Muscle layer of duodenum (tissue), 2 donors: Measurements from ENCODE around the gene TIGD4.

Experiments used
- H3K27ac ChIP-seq: one replicate; pipeline ENCODE4 v1.7.0; 2013; ENCODE audit warnings: mild to moderate bottlenecking, low read length
- H3K27me3 ChIP-seq: one replicate; pipeline ENCODE4 v1.7.0; 2013; ENCODE audit warnings: low read depth, mild to moderate bottlenecking, control low read depth, low read length
- H3K36me3 ChIP-seq, 2 donors: one replicate each; pipeline ENCODE4 v1.7.0; 2013; ENCODE audit warnings: low read length in 2 of 2, control low read depth in 1 of 2, mild to moderate bottlenecking in 1 of 2; ENCODE audit not compliant: insufficient read depth in 2 of 2, control insufficient read depth in 1 of 2
- H3K4me1 ChIP-seq, 2 donors: one replicate each; pipeline ENCODE4 v1.7.0; 2013; ENCODE audit warnings: low read length in 2 of 2, mild to moderate bottlenecking in 2 of 2, control low read depth in 1 of 2, moderate library complexity in 1 of 2; ENCODE audit not compliant: insufficient read depth in 2 of 2, control insufficient read depth in 1 of 2
- H3K4me3 ChIP-seq, 2 donors: one replicate each; pipeline ENCODE4 v1.7.0; 2013; ENCODE audit warnings: low read length in 2 of 2, low read depth in 1 of 2, mild to moderate bottlenecking in 1 of 2
- H3K9me3 ChIP-seq, 2 donors: one replicate each; pipeline ENCODE4 v1.7.0; 2013; ENCODE audit warnings: low read length in 2 of 2, control low read depth in 1 of 2, mild to moderate bottlenecking in 1 of 2; ENCODE audit not compliant: control insufficient read depth in 1 of 2
- donor health status: healthy.

TIGD4 gene

DNA sequence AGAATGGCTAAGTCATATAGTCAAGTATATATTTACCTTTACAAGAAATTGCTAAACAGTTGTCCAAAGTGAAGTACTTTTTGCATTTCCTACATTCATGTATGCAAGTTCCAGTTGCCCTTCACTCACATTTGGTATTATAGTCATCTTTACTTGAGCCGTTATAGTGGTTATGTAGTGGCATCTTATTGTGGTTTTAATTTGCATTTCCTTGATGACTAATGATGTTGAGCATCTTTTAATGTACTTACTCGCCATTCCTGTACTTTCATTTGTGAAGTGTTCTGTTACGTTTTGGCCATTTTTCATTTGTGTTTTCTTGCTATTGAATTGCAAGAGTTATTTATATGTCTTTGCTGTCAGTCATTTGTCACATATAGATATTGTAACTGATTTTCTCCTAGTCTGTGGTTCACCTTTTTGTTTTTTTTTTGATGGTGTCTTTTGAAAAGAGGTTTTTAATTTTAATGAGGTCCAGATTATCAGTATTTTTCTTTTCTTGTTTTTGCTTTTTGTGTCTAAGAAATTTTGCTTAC, 27.8 kb upstream of the TIGD4 start:
- no peak overlapping the region for H3K27ac ChIP-seq
- H3K36me3 ChIP-seq = peaks cover 0 to 2% of the 10 kb centered on the region in 2 donors

DNA sequence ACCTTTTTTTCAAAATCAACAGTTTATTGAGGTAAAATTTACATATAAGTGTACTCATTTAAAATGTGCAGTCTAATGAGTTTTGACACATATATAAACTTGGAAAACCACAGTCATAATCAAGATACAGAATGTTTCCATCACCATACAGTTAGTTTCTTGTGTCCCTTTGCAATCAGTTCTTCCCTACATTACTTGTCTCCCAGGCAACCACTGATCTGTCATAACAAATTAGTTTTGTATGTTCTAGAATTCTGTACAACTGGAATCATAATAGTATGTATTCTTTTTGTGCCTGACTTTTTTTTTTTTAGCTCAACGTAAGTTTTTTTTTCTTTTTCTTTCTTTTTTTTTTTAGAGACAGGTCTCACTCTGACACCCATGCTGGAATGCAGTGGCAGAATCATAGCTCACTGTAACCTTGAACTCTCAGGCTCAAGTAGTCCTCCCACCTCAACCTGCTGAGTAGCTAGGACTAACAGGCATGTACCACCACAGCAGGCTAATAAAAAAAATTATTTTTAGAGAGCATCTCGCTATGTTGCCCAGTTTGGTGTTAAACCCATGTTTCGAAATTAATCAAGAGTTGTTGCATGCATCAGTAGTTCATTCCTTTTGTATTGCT, 27.1 kb upstream of the TIGD4 start:
- H3K36me3 ChIP-seq = peaks cover 0 to 2% of the 10 kb centered on the region in 2 donors
- H3K9me3 ChIP-seq = no peaks in the 10 kb centered on the region
- peaks cover 0 to 8% of the 10 kb centered on the region in 2 donors for H3K4me1 ChIP-seq
- H3K4me3 ChIP-seq = no peak overlapping the region
- no peaks in the 10 kb centered on the region for H3K27me3 ChIP-seq
- H3K27ac ChIP-seq = no peak overlapping the region

More for the DNA sequence above, 27.8 kb upstream of the TIGD4 start:
- H3K9me3 ChIP-seq = no peaks in the 10 kb centered on the region
- peaks cover 0 to 8% of the 10 kb centered on the region in 2 donors for H3K4me1 ChIP-seq
- H3K4me3 ChIP-seq = no peak overlapping the region
- no peaks in the 10 kb centered on the region for H3K27me3 ChIP-seq

DNA sequence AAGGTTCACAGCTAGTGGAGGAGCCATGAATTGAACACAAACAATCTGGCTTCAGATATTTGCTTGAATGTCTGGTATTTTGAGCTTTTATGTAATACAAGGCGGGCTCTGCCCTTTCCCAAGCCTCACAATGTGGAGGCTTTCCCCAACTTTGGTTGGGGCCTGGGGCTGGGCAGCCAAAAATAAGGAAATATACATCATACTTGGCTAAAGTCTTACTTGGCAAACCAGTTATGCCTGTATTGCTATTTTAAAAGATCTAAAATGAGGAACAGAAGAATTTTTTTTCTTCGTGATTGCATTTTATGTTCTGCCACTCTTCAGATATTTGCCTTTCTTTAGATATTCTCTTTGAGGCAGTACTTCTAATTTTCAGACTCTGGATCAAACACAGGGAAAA, 26.3 kb upstream of the TIGD4 start:
- Histone ChIP-seq H3K27ac (no peak overlapping the region), H3K4me1 (peaks cover 0 to 8% of the 10 kb centered on the region in 2 donors), H3K27me3 (no peaks in the 10 kb centered on the region), H3K9me3 (no peaks in the 10 kb centered on the region), H3K4me3 (no peak overlapping the region), H3K36me3 (peaks cover 0 to 2% of the 10 kb centered on the region in 2 donors)

- Histone ChIP-seq H3K36me3 (peaks cover 0 to 2% of the 10 kb centered on the region in 2 donors), H3K27me3 (no peaks in the 10 kb centered on the region), H3K4me3 (no peak overlapping the region), H3K4me1 (peaks cover 0 to 8% of the 10 kb centered on the region in 2 donors), H3K27ac (no peak overlapping the region), H3K9me3 (no peaks in the 10 kb centered on the region)
Observed at GRCh38 chr4:152805071-152805650, 25.6 kb upstream of the TIGD4 start.

GRCh38 chr4:152803541-152803940, 24.0 kb upstream of the TIGD4 start:
- no peaks in the 10 kb centered on the region for H3K9me3 ChIP-seq
- H3K36me3 ChIP-seq = peaks cover 0 to 2% of the 10 kb centered on the region in 2 donors
- H3K27me3 ChIP-seq = no peaks in the 10 kb centered on the region
- no peak overlapping the region for H3K4me3 ChIP-seq
- peaks cover 0 to 8% of the 10 kb centered on the region in 2 donors for H3K4me1 ChIP-seq
- H3K27ac ChIP-seq = no peak overlapping the region

DNA sequence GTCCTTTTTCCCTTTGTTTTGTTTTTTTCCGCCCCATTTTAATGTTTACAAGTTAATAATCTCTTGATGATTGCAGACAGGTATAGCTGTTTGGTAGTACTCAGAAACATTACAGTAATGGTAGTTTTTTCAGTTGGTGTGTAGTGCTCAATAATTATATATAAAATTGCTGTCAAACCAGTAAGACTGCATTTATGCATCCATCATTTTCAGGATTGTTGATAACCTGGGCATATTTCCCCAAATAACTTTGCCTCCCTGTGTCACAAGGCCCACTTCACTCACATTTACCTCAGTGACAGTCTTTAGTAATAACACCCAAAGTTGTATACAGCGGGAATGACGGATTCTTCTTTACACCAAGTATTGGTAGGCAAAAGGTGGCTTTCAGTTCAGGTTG, 16.4 kb upstream of the TIGD4 start:
- H3K9me3 ChIP-seq = no peaks in the 10 kb centered on the region
- no peak overlapping the region for H3K27ac ChIP-seq
- no peak overlapping the region for H3K4me3 ChIP-seq
- H3K36me3 ChIP-seq = no peaks in the 10 kb centered on the region
- H3K4me1 ChIP-seq = peaks cover 0 to 8% of the 10 kb centered on the region in 2 donors
- no peaks in the 10 kb centered on the region for H3K27me3 ChIP-seq

- Histone ChIP-seq H3K9me3 (no peaks in the 10 kb centered on the region), H3K4me1 (peaks cover 0 to 23% of the 10 kb centered on the region in 2 donors), H3K4me3 (no peak overlapping the region), H3K36me3 (no peaks in the 10 kb centered on the region), H3K27me3 (no peaks in the 10 kb centered on the region), H3K27ac (no peak overlapping the region)
Observed at GRCh38 chr4:152786627-152787026, 7.1 kb upstream of the TIGD4 start.

DNA sequence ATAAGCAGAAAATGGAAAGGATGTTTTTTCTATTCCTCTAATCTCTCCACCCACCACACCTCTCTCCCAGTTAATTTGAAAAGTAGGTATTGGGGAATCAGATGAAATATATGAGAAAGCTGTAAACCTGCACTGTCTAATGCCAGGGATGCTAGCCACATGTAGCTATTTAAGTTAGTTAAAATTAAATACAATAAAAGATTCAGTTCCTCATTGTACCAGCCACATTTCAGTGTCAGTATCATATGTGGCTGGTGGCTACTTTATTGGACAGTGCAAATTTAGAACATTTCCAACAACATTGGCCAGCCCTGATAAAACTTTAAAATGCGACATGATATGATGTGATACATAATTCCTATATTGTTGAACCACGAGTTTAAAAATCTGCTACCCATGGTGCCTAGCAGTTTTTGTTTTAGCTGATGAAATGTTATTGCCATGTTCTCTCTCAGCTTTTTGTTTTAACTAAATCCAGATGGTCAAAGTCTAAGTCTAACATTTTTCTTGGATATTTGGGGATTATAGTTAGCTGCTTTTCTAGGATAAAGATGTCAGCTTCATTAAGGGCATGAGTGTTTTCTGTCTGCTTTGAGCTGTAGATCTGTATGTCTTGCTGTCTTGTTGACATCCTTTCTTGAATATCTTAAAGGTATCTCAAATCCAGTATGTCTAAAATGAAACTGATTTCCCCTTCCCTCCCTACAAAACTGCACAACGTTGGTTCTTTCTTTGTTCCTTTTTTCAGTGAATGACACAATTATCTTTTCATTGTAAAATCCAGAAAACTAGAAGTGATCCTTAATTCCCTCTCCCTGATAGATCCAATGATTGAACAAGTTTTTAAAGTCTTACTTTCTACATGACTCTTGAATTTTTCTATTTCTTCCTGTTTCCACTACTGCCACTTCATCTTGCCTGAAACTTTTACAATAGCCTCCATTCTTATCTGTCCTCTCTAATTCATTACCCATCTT, 6.4 kb upstream of the TIGD4 start:
- Histone ChIP-seq H3K36me3 (no peaks in the 10 kb centered on the region), H3K4me1 (peaks cover 0 to 30% of the 10 kb centered on the region in 2 donors), H3K27me3 (no peaks in the 10 kb centered on the region), H3K9me3 (no peaks in the 10 kb centered on the region), H3K4me3 (no peak overlapping the region), H3K27ac (peak overlapping the region; percentile 11)

GRCh38 chr4:152784490-152785350, 5.2 kb upstream of the TIGD4 start:
- H3K27ac ChIP-seq = no peak overlapping the region

GRCh38 chr4:152780267-152780778, 793 bp upstream of the TIGD4 start:
- Histone ChIP-seq H3K9me3 (no peaks in the 10 kb centered on the region), H3K27ac (peak overlapping the region; percentile 91), H3K4me1 (peaks cover 0 to 31% of the 10 kb centered on the region in 2 donors), H3K4me3 (peak overlapping the region; percentile 88), H3K27me3 (no peaks in the 10 kb centered on the region), H3K36me3 (peaks cover 0 to 3% of the 10 kb centered on the region in 2 donors)

More at GRCh38 chr4:152784490-152785350, 5.2 kb upstream of the TIGD4 start:
- Histone ChIP-seq H3K36me3 (no peaks in the 10 kb centered on the region), H3K9me3 (no peaks in the 10 kb centered on the region), H3K4me3 (no peak overlapping the region), H3K4me1 (peaks cover 0 to 37% of the 10 kb centered on the region in 2 donors), H3K27me3 (no peaks in the 10 kb centered on the region)
